Measurements from ENCODE around the gene KCNQ1OT1.

KCNQ1OT1 gene

DNA sequence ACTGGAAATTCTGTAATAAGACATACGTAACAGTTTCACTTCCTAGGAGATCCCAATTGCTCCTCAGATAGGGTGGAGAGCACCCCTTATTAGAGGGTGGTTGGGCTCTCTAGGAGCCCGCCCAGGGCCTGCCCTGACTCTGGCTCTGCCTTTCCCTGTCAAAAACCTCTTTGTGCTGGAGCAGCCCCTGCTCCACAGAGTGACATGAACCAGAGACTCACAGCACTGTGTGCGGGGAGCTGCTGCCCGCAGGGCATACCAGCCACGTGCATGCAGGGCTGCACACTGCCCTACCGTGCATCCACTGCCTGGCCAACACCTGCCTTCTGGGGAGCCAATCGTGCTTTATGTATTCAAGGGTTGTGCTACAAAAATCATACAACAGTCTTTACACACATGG lies 24.3 kb downstream of the KCNQ1OT1 start:
- no peak overlapping the region for H3K27ac ChIP-seq

GRCh38 chr11:2674658-2675131 lies 25.1 kb downstream of the KCNQ1OT1 start:
- no peak overlapping the region for H3K27ac ChIP-seq

More for the DNA sequence above, 24.3 kb downstream of the KCNQ1OT1 start:
- H3K4me3 ChIP-seq = no peak overlapping the region

DNA sequence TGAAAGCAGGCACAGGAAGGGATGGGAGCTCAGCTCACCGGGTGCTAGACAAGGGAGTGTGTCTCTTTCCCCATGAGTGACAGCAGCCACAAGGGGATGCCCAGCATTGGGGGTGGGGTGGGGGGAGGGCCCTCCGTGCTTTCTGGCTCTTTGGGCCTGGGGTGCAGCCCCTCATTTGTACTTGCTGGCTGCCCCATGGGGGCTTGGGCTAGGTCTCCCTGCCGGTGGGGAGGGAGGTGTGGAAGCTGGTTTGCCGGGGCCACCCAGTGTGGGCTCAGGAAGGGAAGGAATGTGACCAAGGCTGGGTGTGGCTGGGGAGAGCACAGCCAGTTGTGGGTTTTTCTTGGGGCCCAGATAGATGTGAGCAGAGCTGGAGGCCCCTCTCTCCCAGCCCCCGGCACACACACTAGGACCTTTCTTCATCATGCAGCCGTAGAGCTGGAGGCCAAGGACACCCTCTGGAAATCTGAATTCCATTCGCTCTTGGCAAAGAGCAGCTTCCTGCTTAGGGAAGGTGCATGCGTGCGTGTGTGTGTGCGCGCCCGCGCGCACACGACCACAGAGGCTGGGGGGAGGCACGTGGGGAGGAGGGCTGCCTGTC lies 25.8 kb downstream of the KCNQ1OT1 start:
- no peak overlapping the region for H3K27ac ChIP-seq
- no peak overlapping the region for H3K4me3 ChIP-seq

More at GRCh38 chr11:2674658-2675131, 25.1 kb downstream of the KCNQ1OT1 start:
- H3K4me3 ChIP-seq = no peak overlapping the region

DNA sequence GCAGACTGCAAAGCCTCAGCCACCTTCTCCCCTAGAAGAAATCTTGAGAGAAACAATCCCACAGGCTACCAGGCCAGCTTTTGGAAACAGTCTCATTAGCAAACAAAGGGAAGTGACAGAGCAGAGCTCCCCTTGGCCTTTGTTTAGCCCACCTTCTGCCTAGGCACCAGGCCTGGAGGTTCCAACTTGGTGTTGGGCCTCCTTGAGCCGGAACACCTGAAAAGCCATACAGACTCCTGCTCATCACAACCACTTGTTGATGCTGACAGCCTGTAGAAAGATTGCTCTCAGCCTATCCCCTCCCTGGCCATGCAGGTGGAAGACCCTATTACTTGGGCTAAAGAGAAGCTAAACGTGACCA lies 26.6 kb downstream of the KCNQ1OT1 start:
- no peak overlapping the region for H3K4me3 ChIP-seq
- H3K27ac ChIP-seq = no peak overlapping the region

GRCh38 chr11:2672553-2673249 lies 27.1 kb downstream of the KCNQ1OT1 start:
- no peak overlapping the region for H3K4me3 ChIP-seq
- no peak overlapping the region for H3K27ac ChIP-seq

- Histone ChIP-seq H3K27ac (no peak overlapping the region), H3K4me3 (no peak overlapping the region)
These were observed 28.0 kb downstream of the KCNQ1OT1 start for GRCh38 chr11:2671748-2672147.

GRCh38 chr11:2670541-2671100 lies 29.2 kb downstream of the KCNQ1OT1 start:
- no peak overlapping the region for H3K27ac ChIP-seq
- no peak overlapping the region for H3K4me3 ChIP-seq

DNA sequence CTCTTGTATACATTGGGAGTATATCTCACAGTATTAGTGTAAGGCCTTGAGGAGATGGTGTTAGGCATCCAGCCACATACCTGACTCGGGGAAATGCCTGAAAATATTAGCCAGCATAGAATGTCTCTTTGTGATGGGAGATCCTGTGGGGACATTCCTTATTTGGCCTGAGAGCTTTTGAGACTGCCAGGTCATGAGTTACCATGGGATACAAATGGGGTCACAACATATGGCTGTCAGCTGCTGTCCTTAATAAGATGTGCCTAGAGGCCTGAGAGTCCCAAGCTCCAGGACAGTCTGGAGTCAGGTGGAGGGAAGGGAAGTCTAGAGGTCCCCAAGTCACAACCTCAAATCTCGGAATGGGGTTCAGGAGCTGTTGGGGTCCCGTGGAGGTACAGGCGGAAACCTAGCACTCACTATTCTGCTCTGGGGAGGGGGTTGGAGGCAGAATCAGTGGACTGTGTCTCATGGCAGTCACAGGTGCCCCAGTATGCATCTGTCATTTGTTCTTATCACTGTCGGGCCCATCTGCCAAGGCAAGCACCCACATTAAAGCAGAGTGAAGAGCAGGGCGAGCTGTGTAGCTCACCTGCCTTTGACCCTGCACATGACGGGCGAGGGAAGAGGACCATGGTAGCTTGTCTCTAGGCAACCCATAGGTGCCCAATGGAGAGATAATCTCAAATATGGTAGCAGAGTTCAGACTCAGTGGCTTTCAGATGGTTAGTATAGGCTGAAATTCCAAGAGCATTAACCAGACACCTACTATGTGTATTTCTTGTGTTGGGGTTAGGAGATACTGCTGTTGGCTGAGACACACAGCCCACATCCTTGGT lies 29.9 kb downstream of the KCNQ1OT1 start:
- no peak overlapping the region for H3K27ac ChIP-seq
- H3K4me3 ChIP-seq = no peak overlapping the region

GRCh38 chr11:2668876-2669275 lies 30.9 kb downstream of the KCNQ1OT1 start:
- no peak overlapping the region for H3K27ac ChIP-seq
- no peak overlapping the region for H3K4me3 ChIP-seq

DNA sequence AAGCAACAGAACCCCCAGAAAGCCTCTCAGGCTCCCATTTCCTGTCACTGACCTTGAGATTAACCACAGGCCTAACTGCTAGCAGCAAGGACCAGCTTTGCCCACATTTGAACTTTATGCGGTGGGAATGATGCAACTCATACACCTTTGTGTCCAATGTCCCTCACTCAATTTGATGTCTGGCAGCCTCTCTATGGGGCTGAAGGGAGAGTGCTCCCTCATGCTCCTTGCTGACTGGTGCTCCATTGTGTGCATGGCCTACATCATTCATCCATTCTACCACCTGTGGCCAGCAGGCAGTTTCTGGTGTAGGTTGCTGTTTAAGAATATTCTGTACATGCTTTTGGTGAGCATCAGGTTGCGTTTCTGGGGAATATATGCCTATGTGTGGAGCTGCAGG lies 31.9 kb downstream of the KCNQ1OT1 start:
- H3K27ac ChIP-seq = no peak overlapping the region

GRCh38 chr11:2666828-2667570 lies 32.8 kb downstream of the KCNQ1OT1 start:
- no peak overlapping the region for H3K27ac ChIP-seq
- H3K4me3 ChIP-seq = no peak overlapping the region

More for the DNA sequence above, 31.9 kb downstream of the KCNQ1OT1 start:
- H3K4me3 ChIP-seq = no peak overlapping the region

GRCh38 chr11:2666401-2666741 lies 33.4 kb downstream of the KCNQ1OT1 start:
- no peak overlapping the region for H3K27ac ChIP-seq

DNA sequence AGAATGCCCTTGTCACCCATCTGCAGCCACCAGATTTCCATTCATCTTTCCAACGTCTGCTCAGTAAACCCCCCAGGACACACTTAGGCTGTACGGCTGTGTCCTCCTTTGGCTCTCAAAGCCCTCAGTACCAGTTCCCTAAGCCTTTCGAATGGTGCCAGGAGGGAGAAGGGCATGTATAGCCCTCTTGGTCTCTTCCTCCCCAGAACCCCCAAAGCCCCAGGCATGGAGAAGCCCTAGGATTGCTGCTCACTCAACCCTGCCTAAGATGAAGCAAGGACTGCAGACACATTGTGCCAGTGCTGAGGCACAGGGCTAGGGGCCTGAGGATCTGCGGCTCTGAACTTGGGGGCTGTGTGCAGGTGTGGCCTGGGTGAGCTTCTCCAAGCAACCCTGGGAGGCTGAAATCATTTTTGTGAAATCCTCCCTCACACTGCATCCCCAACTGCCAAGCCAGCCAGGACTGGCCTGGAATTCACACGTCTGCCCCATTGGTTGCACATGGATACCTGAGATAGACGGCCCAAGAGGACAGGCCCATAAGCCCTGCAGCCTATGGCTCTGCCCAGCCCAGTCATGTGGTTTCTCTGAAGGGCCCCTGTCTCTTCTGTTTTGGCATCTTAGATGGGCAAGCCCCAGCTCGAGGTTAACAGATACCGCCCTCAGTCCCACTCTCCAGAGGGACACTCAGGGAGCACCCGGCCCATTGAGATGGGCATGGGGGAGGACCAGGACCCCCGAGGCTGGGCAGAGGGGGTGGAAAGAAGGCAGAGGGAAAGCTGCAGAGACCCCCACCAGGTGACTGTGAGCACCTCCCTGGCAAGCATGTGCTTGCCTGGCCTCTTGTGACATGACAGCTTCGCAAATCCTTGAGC lies 34.0 kb downstream of the KCNQ1OT1 start:
- no peak overlapping the region for H3K4me3 ChIP-seq
- H3K27ac ChIP-seq = no peak overlapping the region

More at GRCh38 chr11:2666401-2666741, 33.4 kb downstream of the KCNQ1OT1 start:
- H3K4me3 ChIP-seq = no peak overlapping the region

- H3K4me3 ChIP-seq = no peak overlapping the region
- H3K27ac ChIP-seq = no peak overlapping the region
These were observed 34.8 kb downstream of the KCNQ1OT1 start for GRCh38 chr11:2664791-2665525.

DNA sequence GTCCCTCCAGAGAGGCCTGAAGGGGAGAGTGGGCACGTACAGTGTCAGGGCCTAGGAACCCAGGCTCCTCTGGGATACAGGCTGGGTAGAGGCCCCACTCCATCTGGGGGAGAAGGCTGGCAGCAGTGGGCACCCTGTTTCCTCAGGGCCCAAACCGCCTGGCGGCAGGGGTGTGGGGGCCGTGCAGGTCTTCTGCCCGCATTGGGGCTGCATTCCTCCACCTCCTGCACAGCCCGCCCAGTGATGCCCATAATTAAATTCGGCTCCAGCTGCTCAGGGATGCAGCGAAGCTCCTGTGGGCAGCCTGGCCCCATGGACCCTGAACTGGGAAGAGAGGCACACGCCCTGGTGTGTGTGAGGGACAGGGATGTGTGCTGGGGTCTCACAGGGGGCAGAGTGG lies 35.4 kb downstream of the KCNQ1OT1 start:
- Histone ChIP-seq H3K4me3 (no peak overlapping the region), H3K27ac (no peak overlapping the region)

DNA sequence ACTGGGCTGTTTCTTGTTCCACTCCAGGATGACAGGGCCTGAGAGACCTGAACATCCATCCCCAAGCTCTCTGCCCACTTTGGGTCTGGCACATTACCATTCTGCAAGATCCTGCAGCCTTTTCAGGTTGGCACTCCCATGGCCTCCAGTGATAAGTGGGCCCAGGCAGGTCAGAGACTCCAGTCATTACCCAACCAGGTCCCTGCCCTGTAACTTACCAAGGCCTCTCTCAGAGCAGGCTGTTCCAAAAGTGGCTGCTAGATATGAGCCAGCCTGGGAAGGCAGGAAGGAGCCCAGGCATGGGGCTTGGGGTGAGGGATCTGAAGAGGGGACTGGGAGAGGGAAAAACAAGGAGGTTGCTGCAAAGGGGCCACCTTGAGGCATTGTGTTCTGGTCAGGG lies 35.9 kb downstream of the KCNQ1OT1 start:
- no peak overlapping the region for H3K27ac ChIP-seq
- no peak overlapping the region for H3K4me3 ChIP-seq

DNA sequence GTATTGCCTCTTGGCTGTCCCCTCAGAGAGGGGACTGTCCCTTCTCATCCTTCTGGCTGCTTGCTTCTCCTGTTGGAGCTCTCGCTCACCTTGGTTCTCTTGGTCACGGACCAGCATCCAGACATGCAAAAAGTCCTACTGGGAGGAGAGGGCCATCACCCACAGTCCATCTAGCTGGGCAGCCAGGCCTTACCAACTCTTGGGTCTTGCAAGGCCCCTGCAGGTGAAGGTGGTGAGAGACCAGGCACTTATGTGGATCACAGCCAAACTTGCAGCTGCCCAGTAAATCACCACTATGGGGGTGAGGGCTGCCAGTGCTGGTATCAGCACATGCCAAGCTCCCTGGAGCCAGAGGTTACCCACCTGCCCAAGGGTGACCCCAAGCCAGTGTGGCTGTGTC lies 36.3 kb downstream of the KCNQ1OT1 start:
- Histone ChIP-seq H3K27ac (no peak overlapping the region), H3K4me3 (no peak overlapping the region)
